GM21717 (cell line): ENCODE results near the gene RBM23.
"Not testable (repeated sequence)": the region's sequence is repeated elsewhere in the genome, so short reads cannot be mapped to it uniquely, and the experiment has no call there.

Source experiments
- ATAC-seq: cut with Tn5 transposase; IDR thresholded peaks from one replicate; pipeline ENCODE4 v1.9.1; 2021; ENCODE audit warnings: mild to moderate bottlenecking, moderate library complexity; ENCODE audit not compliant: unreplicated experiment

RBM23 gene

DNA sequence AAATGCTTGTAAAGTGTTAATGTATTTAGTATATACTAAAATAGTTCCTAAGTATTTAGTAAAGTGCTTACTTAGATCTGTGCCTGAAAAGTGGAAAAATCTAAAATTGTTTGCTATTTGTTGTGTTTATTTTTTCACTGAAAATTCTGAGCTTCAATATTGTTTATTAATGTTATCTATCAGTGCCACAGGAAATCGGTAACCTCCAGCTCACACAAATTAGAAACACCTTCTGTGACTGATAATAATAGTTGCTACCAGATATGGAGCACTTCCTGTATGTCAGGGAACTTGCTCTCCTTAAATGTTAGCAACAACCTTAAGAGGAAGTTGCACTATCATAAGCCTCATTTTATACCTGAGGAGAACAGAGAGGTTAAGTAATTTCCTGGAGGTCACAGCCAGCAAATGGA, 48.1 kb downstream of the RBM23 start:
- ATAC-seq = peak; percentile 38

DNA sequence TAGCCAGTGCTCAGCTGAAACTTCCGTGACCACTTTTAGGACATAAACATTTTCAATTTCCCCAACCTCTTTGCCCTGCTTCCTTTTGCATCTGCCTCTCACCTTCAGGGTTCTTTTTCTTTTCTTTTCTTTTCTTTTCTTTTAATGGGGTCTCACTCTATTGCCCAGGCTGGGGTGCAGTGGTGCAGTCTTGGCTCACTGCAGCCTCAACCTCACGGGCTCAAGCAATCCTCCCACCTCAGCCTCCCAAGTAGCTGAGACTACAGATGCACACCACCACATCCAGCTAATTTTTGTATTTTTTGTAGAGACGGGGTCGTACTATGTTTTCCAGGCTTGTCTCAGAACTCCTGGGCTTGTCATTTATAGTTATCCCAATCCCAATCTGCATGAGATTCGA, 52.1 kb downstream of the RBM23 start:
- ATAC-seq = no peak

DNA sequence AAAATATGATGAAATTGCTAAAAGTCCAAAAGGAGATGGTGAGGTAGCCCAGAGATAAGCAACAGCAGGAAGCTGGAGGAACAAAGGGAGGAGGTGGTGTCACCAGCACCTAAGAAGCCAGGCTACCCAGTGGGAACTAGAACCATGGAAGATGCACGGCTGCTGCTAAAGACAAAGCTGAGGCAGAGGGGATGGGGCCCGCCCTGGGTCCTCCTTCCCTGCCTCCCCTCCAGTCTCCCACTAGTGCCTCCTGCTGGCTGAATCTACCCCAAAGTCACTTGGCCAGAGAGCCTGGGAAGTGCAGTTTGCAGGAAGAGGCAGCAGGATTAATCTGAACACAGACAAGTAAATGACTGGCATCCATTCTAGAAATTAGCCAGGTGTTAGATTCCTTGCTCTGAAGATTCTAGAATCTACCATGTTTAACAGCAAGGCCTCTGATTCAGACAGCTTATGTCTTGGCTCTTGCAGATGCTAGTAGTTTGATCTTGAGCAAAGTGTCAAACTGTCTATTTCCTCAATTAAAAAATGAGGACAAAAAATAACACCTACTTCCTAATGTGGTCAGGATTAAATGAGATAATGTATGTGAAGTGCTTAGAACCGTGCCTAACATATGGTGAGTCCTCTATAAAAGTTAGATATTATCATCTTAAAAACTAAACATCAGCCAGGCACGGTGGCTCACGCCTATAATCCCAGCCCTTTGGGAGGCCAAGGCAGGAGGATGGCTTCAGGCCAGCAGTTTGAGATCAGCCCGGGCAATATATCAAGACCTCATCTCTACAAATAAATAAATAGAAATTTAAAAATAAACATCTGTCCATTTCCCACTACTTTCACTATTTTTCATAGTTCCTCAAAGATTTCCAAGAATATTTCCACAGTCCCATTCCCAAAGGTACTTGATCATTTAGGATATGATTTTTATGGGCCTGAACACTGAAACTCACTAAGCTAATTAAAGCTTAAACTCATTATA, 53.2 kb downstream of the RBM23 start:
- no peak for ATAC-seq

GRCh38 chr14:22864979-22865378, 54.0 kb downstream of the RBM23 start:
- no peak for ATAC-seq

GRCh38 chr14:22861651-22862050, 57.3 kb downstream of the RBM23 start:
- ATAC-seq = no peak

DNA sequence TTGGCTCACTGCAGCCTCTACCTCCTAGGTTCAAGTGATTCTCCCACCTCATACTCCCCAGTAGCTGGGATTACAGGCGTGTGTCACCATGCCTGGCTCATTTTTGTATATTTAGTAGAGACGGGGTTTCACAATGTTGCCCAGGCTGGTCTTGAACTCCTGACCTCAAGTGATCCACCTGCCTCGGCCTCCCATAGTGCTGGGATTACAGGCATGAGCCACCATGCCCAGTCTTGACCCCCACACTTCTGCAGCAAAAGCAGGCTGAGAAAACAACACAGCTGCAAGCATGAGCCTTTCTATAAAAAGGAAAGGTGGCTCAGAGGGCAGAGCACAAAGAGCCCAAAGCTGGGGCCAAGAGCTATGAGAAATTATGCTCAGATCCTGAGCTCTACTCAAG, 58.6 kb downstream of the RBM23 start:
- ATAC-seq = not testable (repeated sequence)

- no peak for ATAC-seq
These were observed 62.5 kb downstream of the RBM23 start for GRCh38 chr14:22856428-22856827.

- ATAC-seq = no peak
These were observed 63.8 kb downstream of the RBM23 start for GRCh38 chr14:22854963-22855724.

DNA sequence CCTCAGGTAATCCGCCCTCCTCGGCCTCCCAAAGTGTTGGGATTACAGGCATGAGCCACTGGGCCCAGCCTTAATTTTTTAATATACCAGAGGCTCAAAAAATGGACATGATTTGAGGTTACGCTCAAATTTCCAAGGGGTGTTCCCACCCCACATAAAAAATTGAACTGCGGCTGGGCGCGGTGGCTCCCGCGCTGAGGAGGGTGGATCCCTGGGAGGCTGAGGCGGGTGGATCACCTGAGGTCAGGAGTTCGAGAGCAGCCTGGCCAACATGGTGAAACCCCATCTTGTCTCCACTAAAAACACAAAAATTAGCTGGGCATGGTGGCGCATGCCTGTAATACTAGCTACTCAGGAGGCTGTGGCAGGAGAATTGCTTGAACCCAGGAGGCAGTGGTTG, 64.7 kb downstream of the RBM23 start:
- not testable (repeated sequence) for ATAC-seq

GRCh38 chr14:22852940-22853767, 65.8 kb downstream of the RBM23 start:
- peak; percentile 61 for ATAC-seq

DNA sequence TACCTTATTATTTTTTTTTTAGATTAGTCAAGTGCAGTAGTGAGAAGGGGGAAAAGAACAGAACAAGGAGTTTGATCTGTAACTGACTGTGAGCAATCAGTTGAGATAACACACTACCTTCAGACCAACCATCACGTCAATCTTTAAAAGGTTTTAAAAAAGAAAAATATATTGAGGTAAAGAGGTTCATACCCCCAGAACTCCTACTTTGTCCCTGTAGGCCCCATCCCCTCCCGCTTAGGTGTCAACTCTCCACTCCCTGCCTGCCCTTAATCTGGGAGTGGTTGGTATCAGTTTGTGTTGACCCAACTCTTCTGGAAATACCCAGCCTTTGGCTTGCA, 66.4 kb downstream of the RBM23 start:
- ATAC-seq = no peak

DNA sequence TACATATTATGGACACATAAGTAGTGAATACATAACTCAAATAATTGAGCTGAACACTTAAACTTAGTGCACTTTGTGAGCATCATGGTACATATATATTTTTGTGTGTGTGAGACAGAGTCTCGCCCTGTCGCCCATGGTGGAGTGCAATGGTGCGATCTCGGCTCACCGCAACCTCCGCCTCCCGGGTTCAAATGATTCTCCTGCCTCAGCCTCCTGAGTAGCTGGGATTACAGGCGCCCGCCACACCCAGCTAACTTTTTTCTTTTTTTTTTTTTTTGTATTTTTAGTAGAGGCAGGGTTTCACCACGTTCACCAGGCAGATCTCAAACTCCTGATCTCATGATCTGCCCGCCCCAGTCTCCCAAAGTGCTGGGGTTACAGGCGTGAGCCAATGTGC, 66.8 kb downstream of the RBM23 start:
- not testable (repeated sequence) for ATAC-seq

DNA sequence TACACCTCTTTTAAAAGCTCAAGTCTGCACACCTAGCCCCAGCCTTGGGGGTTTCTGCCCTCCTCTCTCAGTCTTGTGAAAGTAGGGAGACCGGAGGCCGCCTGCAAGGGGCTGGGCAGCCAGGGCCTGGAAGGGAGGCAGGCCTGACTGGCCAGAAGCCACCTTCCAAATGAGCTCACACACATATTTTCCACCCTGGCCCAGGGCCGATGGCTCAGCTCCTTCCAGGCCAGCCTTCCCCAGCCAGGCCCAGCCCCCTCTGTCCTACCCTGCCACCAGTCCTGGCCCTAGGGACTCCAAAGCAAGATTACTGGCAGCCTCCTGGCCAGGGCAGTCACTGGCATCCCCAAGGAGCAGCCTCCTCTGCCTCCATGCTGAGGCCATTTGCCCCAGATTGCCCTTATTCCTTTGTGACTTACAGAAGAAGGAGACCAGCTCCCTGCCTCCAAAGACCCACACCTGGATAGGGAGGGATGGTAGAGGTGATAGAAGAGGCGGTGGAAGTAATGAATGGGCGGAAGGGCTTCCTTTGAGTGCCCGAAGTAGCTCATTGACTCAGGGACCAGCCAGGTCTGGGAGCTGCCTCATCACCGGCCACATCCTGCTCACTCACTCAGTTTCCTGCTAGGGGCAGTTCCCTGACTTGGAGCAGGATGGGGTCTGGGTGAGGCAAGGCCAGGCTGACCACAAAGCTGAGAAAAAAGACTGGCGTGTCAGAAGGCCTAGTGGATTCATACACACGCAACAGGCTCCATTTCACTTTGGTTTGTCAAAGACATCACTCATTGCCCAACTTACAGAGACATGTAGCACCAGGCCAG, 67.8 kb downstream of the RBM23 start:
- ATAC-seq = no peak

DNA sequence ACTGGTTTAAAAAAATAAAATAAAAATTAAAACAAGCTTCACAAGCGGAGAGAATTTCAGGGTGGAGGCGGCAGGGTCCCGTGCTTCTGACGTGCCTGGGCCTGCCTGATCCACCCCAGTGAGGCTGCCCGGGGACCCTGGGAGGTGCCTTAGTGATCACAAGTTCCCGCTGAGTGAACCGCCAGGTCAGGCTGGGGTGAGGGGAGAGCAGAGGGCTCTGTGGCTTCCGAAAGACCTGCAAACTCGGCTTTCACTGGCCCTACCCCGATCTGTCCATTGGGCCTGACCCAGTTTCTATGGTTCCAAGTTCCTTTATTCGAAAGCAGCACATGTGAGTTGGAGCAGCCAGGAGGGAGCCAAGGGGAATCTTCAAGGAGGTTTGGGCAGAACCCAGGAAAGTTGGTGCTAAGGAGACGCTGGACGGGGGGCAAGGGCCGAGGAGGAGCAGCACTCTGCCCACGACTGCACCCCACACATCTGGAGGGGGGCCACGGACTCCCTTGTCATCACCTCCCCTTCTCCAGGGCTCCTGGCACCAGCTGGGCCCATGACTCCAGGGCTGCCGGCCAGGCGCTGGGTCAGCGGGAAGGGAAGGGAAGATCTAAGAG, 69.6 kb downstream of the RBM23 start:
- no peak for ATAC-seq

DNA sequence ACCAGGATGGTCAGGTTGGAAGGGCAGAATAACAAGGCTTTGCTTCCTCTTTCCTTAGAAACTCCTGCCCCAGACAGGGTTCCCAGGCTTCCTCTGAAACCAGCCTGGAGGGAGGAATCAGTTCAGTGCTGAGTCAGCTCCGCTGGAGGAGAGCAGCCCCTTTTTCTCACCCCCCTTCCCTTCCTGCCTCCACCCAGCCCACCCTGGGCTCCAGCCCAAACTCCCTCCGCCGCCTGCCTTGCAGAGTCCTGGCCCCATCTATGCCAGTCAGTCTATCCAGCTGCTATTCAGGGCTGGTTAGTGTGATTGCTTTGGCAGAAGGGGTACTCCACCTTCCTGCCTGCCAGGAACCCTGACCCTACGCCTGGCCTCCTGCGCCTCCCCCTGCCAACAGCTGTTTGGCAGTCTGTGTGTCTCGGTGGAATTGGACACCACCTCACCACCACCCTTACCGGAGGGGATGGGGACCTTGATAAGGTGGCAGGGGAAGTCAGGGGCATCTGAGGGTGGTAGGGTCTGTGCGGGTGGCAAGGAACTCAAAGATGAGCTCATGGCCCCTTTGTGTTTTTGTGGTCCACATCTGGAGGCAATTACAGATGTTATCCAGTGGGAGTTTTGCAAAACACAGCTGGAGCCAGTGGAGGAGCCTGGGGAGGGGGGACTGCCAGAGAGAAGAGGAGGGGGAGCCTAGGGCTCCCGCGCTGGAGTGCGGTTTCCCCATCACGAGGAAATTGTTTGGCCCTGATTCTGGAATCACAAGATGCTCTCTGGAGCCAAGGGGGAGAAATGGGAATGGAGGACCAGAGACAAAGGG, 70.4 kb downstream of the RBM23 start:
- ATAC-seq = no peak

- ATAC-seq = no peak
These were observed 71.1 kb downstream of the RBM23 start for GRCh38 chr14:22847661-22848341.

GRCh38 chr14:22846811-22847307, 72.1 kb downstream of the RBM23 start:
- no peak for ATAC-seq
